ENCODE measurements around the gene ARID3A. TPM values are rescaled to one million over a fixed set of nuclear protein-coding genes. Genes with fewer than 3 reads are reported as not detected.

Gene ARID3A
- total and polyA plus RNA-seq, 9 donors, result 9.4 to 19.1 (median 15.9) TPM

- DNase-seq, result peak; percentile 89
- H3K9me3 ChIP-seq (replicated peaks; ENCODE audit: control insufficient read depth, low read depth, low read length), result no peaks in the 10 kb centered on the region
- WGBS (ENCODE audit: insufficient coverage), result under 1% methylated on average over 63 of the region's 76 CpGs
- no peaks in the 10 kb centered on the region for H3K36me3 ChIP-seq (ENCODE audit: control insufficient read depth, insufficient read depth, low read length)
- peak within 1 kb of the TSS; percentile 89 for H3K27ac ChIP-seq (ENCODE audit: low read length)
- peaks cover 30% of the 10 kb centered on the region for H3K27me3 ChIP-seq (ENCODE audit: control insufficient read depth, insufficient read depth, low read length)
- peaks cover 21% of the 10 kb centered on the region for H3K4me1 ChIP-seq (ENCODE audit: control insufficient read depth, insufficient read depth, low read length)
- H3K4me3 ChIP-seq (ENCODE audit: low read length), result peak within 1 kb of the TSS; percentile 94
Observed at GRCh38 chr19:913080-913748, 12.6 kb upstream of the ARID3A start, which contains the start of gene R3HDM4. Gene R3HDM4 (minus strand): TSS chr19:913219. CDS start chr19:913157, 62 bp downstream.

GRCh38 chr19:916645-917322 lies 9.1 kb upstream of the ARID3A start:
- Histone ChIP-seq H3K4me3 (ENCODE audit: low read length) (no peak overlapping the region), H3K27me3 (ENCODE audit: control insufficient read depth, insufficient read depth, low read length) (peaks cover 62% of the 10 kb centered on the region), H3K36me3 (ENCODE audit: control insufficient read depth, insufficient read depth, low read length) (no peaks in the 10 kb centered on the region), H3K27ac (ENCODE audit: low read length) (no peak overlapping the region), H3K9me3 (replicated peaks; ENCODE audit: control insufficient read depth, low read depth, low read length) (no peaks in the 10 kb centered on the region), H3K4me1 (ENCODE audit: control insufficient read depth, insufficient read depth, low read length) (peaks cover 30% of the 10 kb centered on the region)
- no peak for DNase-seq
- WGBS (ENCODE audit: insufficient coverage), result 7% methylated on average over 24 of the region's 35 CpGs

- WGBS (ENCODE audit: insufficient coverage), result under 1% methylated on average over 86 of the region's 87 CpGs
- Histone ChIP-seq H3K9me3 (replicated peaks; ENCODE audit: control insufficient read depth, low read depth, low read length) (no peaks in the 10 kb centered on the region), H3K36me3 (ENCODE audit: control insufficient read depth, insufficient read depth, low read length) (no peaks in the 10 kb centered on the region), H3K4me3 (ENCODE audit: low read length) (no peak within 1 kb of the TSS), H3K4me1 (ENCODE audit: control insufficient read depth, insufficient read depth, low read length) (peaks cover 32% of the 10 kb centered on the region), H3K27ac (ENCODE audit: low read length) (no peak within 1 kb of the TSS), H3K27me3 (ENCODE audit: control insufficient read depth, insufficient read depth, low read length) (peaks cover 62% of the 10 kb centered on the region)
- no peak for DNase-seq
Observed at GRCh38 chr19:917323-918151, 8.3 kb upstream of the ARID3A start, which contains the start of gene KISS1R. Gene KISS1R (plus strand): TSS chr19:917333. CDS start chr19:917503, 170 bp downstream.

GRCh38 chr19:918152-918437 lies 7.7 kb upstream of the ARID3A start:
- 0% methylated on average over 7 of the region's 12 CpGs for WGBS (ENCODE audit: insufficient coverage)
- H3K4me1 ChIP-seq (ENCODE audit: control insufficient read depth, insufficient read depth, low read length), result peaks cover 36% of the 10 kb centered on the region
- DNase-seq, result no peak
- no peaks in the 10 kb centered on the region for H3K36me3 ChIP-seq (ENCODE audit: control insufficient read depth, insufficient read depth, low read length)
- no peaks in the 10 kb centered on the region for H3K9me3 ChIP-seq (replicated peaks; ENCODE audit: control insufficient read depth, low read depth, low read length)
- H3K4me3 ChIP-seq (ENCODE audit: low read length), result no peak overlapping the region
- H3K27me3 ChIP-seq (ENCODE audit: control insufficient read depth, insufficient read depth, low read length), result peaks cover 62% of the 10 kb centered on the region
- H3K27ac ChIP-seq (ENCODE audit: low read length), result no peak overlapping the region

- H3K36me3 ChIP-seq (ENCODE audit: control insufficient read depth, insufficient read depth, low read length), result no peaks in the 10 kb centered on the region
- H3K4me1 ChIP-seq (ENCODE audit: control insufficient read depth, insufficient read depth, low read length), result peaks cover 36% of the 10 kb centered on the region
- H3K9me3 ChIP-seq (replicated peaks; ENCODE audit: control insufficient read depth, low read depth, low read length), result no peaks in the 10 kb centered on the region
- DNase-seq, result no peak
- WGBS (ENCODE audit: insufficient coverage), result under 1% methylated on average over 43 of the region's 58 CpGs
- peaks cover 62% of the 10 kb centered on the region for H3K27me3 ChIP-seq (ENCODE audit: control insufficient read depth, insufficient read depth, low read length)
- no peak overlapping the region for H3K27ac ChIP-seq (ENCODE audit: low read length)
- no peak overlapping the region for H3K4me3 ChIP-seq (ENCODE audit: low read length)
Observed at GRCh38 chr19:918481-919198, 7.2 kb upstream of the ARID3A start.

GRCh38 chr19:919199-920050 lies 6.4 kb upstream of the ARID3A start:
- Histone ChIP-seq H3K4me3 (ENCODE audit: low read length) (no peak overlapping the region), H3K9me3 (replicated peaks; ENCODE audit: control insufficient read depth, low read depth, low read length) (no peaks in the 10 kb centered on the region), H3K4me1 (ENCODE audit: control insufficient read depth, insufficient read depth, low read length) (peaks cover 39% of the 10 kb centered on the region), H3K36me3 (ENCODE audit: control insufficient read depth, insufficient read depth, low read length) (no peaks in the 10 kb centered on the region), H3K27me3 (ENCODE audit: control insufficient read depth, insufficient read depth, low read length) (peaks cover 62% of the 10 kb centered on the region), H3K27ac (ENCODE audit: low read length) (no peak overlapping the region)
- DNase-seq, result no peak
- WGBS (ENCODE audit: insufficient coverage), result 2% methylated on average over 68 of the region's 68 CpGs

GRCh38 chr19:920051-920864 lies 5.6 kb upstream of the ARID3A start:
- WGBS (ENCODE audit: insufficient coverage), result under 1% methylated on average over 61 of the region's 84 CpGs
- Histone ChIP-seq H3K27me3 (ENCODE audit: control insufficient read depth, insufficient read depth, low read length) (peaks cover 62% of the 10 kb centered on the region), H3K27ac (ENCODE audit: low read length) (no peak overlapping the region), H3K9me3 (replicated peaks; ENCODE audit: control insufficient read depth, low read depth, low read length) (no peaks in the 10 kb centered on the region), H3K36me3 (ENCODE audit: control insufficient read depth, insufficient read depth, low read length) (no peaks in the 10 kb centered on the region), H3K4me3 (ENCODE audit: low read length) (no peak overlapping the region), H3K4me1 (ENCODE audit: control insufficient read depth, insufficient read depth, low read length) (peaks cover 47% of the 10 kb centered on the region)
- DNase-seq, result no peak

GRCh38 chr19:924553-925086 lies 1.2 kb upstream of the ARID3A start:
- peaks cover 25% of the 10 kb centered on the region for H3K27me3 ChIP-seq (ENCODE audit: control insufficient read depth, insufficient read depth, low read length)
- no peak for DNase-seq
- H3K4me1 ChIP-seq (ENCODE audit: control insufficient read depth, insufficient read depth, low read length), result peaks cover 49% of the 10 kb centered on the region
- H3K4me3 ChIP-seq (ENCODE audit: low read length), result peak overlapping the region; percentile 68
- H3K36me3 ChIP-seq (ENCODE audit: control insufficient read depth, insufficient read depth, low read length), result peaks cover 4% of the 10 kb centered on the region
- H3K9me3 ChIP-seq (replicated peaks; ENCODE audit: control insufficient read depth, low read depth, low read length), result no peaks in the 10 kb centered on the region
- WGBS (ENCODE audit: insufficient coverage), result 1% methylated on average over 21 of the region's 31 CpGs
- H3K27ac ChIP-seq (ENCODE audit: low read length), result peak overlapping the region; percentile 6

Measured in muscle of leg (tissue), 11 donors.